DMS79 treated with DMSO at 0.1 percent for 48 hours (cell line): ENCODE measurements around the gene SERP2.
"Not testable (repeated sequence)": the region's sequence is repeated elsewhere in the genome, so short reads cannot be mapped to it uniquely, and the experiment has no call there.

Experiments
- DNase-seq: peaks from one replicate; lab custom pipeline; 2025; lab: John Stamatoyannopoulos, UW

The SERP2 gene

DNA sequence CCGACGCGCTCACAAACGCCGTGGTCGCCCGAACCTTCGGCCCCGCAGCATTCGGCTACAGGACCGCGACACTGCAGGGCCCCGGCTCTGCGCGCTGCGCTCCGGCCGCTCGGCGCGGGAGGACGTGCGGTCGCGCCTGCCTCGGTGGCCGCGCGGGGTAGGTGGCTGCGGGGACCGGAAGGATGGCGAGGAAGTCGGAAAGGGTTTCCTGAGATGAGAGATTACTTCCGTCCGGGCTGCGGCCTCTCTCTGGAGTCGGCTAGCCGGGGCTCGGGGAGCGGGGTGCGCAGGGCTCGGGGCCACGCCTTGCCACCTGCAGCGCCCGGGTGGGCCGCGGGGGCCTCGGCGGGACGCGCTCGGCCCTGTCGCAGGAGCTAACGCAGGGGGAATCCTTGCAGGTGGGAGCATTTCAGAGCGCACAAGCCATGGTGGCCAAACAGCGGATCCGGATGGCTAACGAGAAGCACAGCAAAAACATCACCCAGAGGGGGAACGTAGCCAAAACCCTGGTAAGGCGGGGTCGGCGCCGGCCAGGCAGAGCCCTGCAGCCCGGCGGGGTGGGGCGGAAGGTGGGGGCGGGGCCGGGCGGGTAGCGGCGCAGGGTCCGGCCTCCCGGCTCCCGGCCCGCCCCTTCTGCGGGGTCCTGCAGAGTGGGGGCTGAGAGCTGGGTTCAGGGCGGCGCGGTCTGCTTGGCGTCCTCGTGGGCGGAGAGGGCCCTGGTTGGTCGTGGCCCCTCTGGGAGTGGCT lies at the start of gene SERP2:
TSS of gene SERP2 (plus strand) at position 224 of the 747 bp plus-strand sequence. CDS start at position 426, 202 bp downstream.
- DNase-seq, result peak; percentile 4

DNA sequence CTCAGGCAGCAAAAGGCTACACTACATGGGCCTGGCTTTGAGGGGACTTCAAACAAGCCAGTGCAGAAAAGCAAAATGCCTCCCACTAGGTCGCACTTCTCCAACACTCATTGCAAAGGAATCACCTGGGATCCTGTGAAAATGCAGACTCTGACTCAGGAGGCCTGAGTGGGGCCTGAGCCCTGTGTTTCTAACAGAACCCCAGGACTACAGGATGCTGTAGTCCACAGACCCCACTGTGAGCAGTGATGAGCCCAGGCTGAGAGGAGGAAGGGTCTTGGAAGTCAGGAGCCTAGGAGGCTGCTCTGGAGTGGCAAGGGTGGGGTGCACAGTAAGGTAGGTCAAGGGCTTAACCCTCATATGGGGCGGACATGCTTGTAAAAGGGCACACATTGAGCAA lies 46.7 kb upstream of the SERP2 start:
- DNase-seq, result no peak

DNA sequence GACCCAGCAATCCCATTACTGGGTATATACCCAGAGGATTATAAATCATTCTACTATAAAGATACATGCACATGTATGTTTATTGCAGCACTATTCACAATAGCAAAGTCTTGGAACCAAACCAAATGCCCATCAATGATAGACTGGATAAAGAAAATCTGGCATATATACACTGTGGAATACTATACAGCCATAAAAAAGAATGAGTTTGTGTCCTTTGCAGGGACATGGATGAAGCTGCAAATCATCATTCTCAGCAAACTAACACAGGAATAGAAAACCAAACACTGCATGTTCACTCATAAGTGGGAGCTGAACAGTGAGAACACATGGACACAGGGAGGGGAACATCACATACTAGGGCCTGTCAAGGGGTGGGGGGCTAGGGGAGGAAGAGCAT lies 44.6 kb upstream of the SERP2 start:
- not testable (repeated sequence) for DNase-seq

DNA sequence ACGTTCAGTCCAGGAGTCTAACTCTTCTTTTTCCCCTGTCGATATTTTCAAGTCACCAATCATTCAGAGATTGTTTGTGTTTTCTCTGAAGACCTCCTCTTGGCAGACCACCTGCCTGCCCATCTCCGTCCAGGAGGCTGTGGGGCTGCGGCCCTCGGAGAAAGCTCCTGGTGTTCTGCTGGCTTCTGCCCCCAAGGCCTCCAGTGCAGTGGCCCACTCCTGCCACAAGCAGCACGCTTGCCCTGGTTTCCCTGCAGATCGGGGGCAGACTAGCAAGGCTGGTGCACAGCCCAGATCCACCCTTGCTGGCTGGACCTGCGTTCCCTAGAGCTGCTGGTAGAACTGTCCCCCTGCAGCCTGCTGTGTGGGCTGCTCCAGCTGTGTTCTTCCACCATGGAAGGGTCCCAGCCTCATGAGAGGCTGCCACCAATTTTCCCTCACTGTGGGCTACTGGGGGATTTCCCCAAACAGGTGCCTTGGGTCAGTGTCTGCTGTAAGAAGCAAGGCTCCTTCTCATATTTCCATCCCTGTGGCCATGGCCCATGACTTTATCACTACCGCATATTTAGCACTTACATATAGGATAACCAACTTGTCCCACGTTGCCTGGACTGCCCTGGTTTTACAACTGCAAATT lies 43.6 kb upstream of the SERP2 start:
- no peak for DNase-seq

DNA sequence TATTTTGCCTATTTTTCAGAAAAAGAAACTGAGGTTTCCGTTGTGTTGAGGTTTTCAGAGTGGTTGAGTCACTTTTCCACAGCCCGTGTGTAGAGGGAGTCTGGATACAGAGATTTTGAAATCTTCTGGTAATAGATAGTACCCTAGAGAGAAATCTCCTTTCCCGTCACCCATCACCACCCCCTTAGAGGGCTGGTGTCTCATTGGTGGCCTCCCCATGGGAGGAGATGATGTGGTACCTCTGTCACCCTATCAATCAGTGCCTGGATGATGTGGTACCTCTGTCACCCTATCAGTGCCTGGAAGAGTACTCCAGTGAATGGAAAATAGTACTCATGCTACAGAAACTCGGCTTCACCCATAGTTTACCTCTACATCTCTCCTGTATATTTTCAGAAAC lies 42.2 kb upstream of the SERP2 start:
- DNase-seq, result no peak

DNA sequence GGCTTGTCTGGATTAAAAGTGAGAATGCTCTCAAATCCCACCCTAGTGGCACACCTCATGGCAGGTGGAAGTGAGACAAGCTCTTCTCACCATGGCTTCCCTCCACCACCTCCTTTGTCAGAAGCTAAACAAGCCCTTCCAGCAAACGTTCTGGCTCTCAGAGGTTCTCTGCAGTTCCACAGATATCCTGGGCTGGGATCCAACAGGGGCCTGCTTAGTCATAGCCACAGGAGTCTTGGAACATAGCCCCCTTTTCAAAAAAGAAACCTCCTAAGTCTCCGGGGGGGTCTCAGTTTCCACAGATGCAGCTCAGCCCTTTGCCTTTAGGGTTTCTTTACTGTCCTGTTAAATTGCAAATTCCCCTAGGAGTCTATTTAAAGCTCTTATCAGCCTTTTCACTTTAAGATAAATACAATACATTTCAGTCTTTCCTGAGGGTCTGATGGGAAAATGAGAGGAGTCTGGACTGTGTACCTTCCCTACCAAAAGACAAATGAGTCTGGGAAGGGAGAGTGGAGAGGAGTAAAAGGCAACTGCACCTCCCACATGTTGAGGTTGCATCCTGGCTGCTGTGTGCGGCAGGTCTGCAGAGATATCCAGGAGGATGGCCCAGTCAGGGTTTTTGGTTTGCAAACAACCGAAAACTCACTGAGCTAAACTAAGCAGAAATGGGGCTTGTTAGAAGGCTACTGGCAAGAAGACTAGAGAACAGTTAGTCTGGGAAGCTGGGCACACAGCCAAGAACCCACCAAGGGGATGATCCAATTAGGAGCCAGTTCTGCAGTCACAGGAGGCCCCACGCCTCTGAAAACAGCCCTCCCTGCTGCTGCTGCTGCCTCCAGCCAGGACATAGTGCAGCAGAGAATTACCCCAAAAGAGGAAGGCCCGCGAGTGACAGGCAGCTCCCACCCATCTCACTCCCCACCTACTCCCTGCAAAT lies 41.4 kb upstream of the SERP2 start:
- peak; percentile 17 for DNase-seq

DNA sequence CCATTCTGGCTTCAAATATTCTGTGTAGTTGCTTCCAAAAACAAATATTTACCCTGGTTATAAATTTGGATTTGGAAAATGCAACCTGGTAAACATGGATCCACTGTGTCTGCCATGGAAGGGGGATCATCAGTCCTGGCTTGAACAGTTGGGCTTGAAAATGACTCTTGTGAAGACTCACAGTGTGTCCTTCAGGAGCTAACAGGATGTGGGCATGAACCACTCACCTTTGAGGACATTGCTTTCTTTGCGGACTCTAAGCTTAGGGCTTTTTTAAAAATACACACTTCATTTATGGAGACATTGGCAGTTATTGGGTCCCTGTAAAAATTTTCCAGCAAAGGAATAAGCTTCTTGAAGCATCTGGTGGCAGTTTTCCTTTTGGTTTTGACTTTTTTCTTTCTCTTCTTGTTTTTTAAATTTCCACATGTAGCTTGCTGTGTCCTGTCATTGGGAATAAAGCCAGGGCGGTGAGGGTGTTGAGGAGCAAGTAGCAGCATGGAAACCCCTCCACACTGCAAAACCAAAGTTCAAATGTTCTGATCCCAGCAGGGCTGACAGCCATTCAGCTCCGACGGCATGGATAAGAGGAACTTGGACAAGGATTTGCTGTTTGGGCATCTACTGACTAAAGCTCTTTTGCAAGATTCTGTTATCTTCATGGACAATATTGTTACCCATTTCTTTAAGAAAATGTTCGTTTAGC lies 39.5 kb upstream of the SERP2 start:
- no peak for DNase-seq

DNA sequence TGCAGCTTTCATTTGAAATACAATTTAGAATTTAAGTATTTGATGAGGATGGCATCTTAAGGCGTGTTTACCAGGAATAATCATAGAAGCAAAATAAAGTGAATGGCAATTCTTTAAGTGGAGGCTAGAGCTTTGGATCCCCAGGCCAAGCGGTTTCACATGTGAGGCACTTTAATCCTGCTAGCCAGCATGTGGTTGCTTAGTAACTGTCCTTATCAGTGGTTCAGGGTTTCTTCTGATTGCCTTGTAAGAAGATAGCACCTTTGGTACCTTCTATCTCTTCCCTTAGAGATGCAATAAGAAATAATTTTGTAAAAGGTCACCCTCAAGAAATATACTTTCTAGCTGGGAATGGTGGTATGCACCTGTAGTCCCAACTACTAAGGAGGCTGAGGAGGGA lies 38.9 kb upstream of the SERP2 start:
- DNase-seq, result no peak

DNA sequence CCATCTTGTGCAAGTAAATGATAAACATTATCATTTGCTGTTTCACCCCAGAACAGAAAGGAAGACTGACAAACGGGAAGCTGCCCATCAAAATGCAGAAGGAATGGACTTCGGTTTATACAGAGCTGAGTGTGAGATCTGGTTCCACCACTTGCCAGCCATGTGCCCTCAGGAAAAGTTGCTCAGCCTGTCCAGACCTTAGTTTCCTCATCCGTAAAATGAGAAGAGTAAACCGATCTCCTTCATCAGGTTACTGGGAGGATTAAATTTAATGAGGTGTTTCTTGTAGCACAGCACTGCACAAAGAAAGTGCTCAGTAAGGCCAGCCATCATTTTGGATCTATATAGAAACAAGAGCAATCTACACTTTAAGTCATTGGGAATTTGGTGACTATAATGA lies 36.7 kb upstream of the SERP2 start:
- no peak for DNase-seq

DNA sequence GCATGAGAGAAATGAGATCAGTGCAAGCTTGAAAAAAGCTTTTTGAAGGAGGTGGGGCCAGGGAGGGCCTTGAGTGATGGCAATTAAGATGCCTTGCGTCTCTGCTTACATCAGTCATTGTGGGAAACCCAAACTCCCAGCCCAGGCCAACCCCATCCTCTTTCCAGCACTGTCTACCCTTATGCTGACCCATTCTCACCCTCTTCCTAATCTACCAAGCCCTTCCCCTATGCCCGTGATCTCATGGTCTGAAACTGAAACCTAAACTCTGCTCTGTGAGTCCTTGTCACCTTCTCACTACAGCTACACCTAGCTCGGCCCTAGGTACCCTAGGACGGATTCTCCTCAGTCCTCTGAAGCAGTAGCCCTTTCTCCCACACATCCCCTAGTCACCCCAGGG lies 36.0 kb upstream of the SERP2 start:
- DNase-seq, result no peak

DNA sequence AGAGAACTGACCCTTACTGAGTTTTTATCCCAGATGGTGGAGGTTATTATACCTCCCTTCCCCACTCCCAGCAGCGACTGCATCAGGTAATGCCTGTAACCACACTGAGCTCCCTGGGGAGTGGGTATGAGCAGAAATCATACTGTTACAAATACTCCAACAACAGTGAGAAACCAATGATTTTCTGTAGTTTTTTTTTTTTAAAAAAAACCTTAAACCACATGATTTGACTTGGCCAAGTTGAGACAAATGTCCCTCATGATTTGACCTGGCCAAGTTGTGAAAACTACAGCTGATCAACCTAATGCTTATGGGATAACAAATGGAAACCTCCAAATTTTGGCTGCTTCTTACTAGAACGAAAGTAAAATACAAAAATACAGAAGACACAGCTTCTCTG lies 33.1 kb upstream of the SERP2 start:
- DNase-seq, result no peak

DNA sequence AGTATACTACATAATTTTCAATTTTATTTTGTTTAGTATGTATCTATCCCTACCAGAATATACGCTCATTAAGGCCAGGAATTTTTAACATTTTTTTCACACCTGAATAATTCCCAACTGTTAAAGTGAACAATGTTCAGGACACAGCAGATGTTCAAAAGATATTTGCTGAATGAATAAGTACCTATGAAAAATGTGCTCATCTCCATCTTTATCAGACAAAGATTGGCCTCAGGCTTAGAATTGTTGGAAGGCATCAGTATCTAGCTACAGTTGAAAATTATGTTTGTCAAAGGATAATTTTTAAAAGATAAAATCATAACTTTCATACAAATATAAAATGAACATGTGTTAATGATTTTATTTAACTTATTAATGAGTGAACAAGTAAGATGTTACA lies 30.9 kb upstream of the SERP2 start:
- no peak for DNase-seq

DNA sequence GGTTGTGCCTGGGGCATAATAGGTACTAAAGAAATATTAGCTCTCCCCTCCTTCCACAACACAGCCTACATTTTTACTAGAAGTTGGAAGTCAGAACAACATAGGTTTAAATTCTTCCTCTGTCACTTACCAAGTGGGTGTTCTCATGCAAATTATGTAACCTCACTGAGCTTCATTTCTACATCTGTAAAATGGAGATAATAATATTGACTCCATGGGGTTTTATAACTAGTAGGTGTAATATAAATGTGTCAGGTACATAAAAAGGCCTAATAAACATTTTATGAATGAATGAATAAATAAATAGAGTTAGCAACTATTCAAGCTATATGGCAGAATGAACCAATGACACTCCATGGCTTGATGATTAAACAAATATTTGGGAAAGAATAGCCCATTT lies 27.1 kb upstream of the SERP2 start:
- no peak for DNase-seq

DNA sequence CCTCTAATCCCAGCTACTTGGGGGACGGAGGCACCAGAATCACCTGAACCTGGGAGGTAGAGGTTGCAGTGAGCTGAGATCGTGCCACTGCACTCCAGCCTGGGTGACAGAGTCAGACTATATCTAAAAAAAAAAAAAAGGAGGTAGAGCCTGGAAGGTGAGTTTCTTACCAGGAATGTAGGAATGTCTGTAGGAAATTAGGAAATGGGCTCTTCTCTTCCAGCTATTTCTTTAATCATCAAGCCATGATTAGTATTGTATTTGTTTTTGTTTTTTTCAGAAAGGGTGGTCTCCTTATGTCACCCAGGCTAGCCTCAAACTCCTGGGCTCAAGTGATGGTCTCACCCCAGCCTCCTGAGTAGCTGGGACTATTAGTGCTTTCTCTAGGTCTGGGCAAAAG lies 26.3 kb upstream of the SERP2 start:
- no peak for DNase-seq

DNA sequence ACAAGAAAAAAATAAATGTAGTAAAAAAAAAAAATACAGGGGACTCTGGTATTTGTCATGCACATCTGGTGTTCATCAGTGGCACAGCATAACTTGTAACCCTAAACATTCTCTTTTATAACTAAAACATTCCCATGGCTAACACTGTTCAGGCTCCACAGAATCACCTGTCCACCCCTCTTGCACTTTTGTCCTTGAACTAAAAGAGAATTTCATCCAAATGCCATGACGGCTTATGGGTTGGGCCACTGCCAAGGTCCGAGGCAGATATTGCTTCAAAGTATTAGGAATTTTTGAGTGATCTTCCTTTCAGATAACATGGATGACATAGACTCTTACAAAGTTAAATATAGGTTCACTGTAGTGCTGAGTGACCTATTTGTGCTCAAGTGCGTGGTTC lies 25.7 kb upstream of the SERP2 start:
- DNase-seq, result no peak

DNA sequence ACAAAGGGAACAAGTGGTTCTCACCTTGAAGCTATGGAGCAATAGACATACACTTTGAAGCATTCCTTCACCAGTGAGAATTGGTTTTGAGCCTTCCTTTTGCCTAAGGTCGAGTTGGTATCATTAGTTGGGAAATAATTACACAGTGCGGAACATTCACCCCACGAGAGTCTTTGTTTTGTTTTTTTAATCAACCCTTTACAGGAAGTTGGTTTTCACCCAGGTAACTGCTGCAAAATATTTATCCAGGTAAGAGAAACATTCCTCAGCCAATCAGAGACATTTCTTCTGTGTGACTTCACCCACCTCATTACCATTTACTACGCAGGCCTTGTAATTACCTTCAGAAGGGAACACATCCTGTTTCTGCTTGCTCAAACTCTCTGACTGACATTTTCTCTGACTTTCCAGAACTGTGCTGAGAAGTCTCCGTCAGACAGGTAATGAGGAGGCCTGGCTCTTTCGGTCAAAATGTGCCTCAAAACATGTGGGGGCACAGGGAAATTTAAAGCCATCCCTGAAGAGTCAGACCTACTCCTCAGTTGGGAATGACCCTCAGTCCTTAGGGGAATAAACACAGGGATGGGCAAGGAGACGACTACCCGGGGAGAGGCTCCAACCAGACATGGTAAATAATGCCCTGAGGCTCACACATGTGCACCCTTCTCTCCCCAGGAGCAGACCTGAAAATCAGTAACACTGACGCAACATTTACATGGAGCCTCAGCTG lies 22.7 kb upstream of the SERP2 start:
- DNase-seq, result no peak

DNA sequence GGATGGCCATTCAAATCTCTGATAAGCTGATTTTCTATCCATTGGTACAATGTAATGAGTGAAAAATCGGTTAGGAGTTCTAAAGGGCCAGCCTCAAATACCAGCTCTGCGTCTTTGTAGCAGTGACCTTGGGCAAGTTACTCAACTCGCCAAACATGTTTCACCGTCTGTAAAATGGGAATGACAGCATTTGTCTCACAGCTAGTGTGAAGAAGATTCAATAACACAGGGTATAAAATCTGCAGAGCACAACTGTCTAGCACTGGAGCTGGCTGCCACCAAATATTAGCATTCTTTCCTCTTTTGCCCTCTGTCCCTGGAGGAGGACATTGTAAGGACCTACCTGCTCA lies 22.1 kb upstream of the SERP2 start:
- no peak for DNase-seq

DNA sequence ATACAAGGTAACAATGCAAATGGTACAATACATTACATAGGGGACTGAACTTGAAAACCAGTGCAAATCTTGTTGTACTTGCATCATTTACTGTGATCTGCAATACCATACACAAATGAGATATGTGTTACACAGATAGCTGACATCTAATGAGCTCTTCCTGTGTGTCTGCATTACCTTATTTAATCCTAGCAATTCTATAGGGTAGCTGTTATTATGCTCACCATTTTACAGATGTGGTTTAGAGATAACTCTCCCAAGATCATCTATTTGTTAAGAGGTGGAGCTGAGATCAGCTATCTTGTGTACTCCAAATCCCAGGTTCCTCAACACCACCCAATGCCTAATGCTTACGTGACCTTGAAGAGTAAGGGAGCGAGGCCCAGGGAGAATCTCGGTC lies 21.4 kb upstream of the SERP2 start:
- DNase-seq, result no peak

DNA sequence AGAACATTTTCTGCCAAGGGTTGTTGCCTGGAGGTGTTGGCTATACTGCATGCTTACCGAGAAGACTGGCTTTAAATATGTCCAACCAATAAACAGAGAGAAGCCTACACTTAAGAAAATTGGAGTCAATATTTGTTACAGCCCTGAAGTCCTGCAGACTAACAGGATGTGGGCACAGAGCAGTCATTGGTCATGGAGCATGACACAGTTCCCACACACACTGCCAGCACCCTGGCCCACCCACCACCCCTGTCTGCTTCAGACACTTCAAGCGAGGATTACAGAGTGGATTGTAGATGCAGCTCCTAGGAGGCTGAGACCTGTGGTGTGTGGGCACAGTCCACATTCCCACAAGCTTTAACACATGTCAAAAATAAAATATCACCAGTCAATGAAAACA lies 21.0 kb upstream of the SERP2 start:
- no peak for DNase-seq

DNA sequence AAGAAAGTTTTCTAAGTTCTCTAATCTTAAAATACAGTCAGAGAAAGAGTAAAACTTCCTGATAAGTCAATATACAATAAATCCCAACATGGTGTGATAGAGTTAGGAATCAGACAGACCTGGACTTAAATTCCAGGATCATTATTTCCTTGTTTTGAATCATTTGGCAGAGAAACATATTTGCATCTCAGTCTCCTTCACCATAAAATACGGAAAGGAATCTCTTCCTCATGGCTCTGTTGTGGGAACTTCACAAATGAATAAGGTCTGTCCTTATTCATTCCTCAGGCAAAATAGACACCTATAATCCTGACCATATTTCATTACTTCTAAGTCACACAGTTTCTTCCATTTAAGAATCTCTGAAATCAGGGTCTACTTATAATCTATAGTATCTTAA lies 19.3 kb upstream of the SERP2 start:
- DNase-seq, result no peak

DNA sequence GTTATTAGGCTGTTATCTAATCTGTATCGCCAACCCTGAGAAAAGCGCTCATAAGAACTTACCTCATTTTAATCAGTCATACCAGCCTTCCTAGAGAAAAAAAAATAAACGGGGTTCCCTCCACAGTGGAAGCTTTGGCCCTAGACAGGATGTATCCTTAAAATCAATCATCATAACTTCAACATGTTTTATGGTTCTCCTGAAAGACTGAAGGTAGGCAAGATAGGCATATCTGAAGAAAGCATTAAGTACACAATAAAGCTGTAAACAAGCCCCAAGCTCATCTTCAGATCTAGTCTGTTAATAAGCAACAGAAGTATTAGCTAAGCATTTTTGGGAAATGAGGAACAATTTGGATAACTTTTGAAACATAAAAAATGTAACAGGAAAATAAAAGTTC lies 18.7 kb upstream of the SERP2 start:
- DNase-seq, result no peak

DNA sequence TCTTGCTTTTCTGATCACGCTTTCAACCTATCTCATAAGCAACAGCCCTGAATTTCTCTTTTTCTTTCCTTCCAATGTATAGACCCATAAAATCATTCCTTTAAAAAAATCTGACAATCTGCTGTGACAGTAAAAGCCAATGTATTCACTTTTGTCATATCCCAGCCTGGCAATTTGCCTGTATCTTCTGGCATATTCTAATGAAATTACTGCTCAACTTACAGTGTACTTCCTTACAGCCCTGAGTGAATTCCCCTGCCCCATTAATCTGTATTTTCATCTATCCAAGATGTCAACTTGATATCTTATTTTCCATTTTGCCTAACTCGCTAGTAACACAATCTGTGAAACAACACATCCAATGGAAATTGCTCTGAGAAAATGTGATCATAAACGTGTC lies 18.0 kb upstream of the SERP2 start:
- DNase-seq, result no peak
